Tibial nerve (tissue), 4 donors: ENCODE results near the gene SRSF1. TPM values are rescaled to one million over a fixed set of nuclear protein-coding genes. Genes with fewer than 3 reads are reported as not detected.
"Not testable (repeated sequence)": the region's sequence is repeated elsewhere in the genome, so short reads cannot be mapped to it uniquely, and the experiment has no call there.

Source experiments
- DNase-seq, 2 donors: peaks; one replicate each; pipeline ENCODE4 v3.0.0-alpha.2; 2019; ENCODE audit warnings: low spot score in 2 of 2
- H3K27ac ChIP-seq, 4 donors: fragments of 200-600 bp; sonication (generic) in 3 of 4; one replicate each; pipeline ENCODE4 v1.5.1; 2017 to 2019; ENCODE audit warnings: mild to moderate bottlenecking in 1 of 4
- H3K27me3 ChIP-seq, 2 donors: fragments of 200-600 bp; sonication (generic) in 1 of 2; one replicate each; pipeline versions ENCODE4 v1.5.1 to v1.6.0; 2017 to 2019
- H3K36me3 ChIP-seq, 3 donors: fragments of 200-600 bp; sonication (generic); one replicate each; pipeline ENCODE4 v1.5.1; 2018 to 2019
- H3K4me1 ChIP-seq, 4 donors: fragments of 200-600 bp; sonication (generic) in 3 of 4; one replicate each; pipeline ENCODE4 v1.5.1; 2017 to 2019
- H3K4me3 ChIP-seq, 4 donors: fragments of 200-600 bp; sonication (generic) in 3 of 4; one replicate each; pipeline ENCODE4 v1.5.1; 2017 to 2019; ENCODE audit warnings: mild to moderate bottlenecking in 1 of 4, moderate library complexity in 1 of 4
- H3K9me3 ChIP-seq, 4 donors: fragments of 200-600 bp; sonication (generic) in 3 of 4; one replicate each; pipeline ENCODE4 v1.5.1; 2017 to 2019
- EP300 ChIP-seq, 2 donors: sonication (generic); formaldehyde crosslinking; IDR thresholded peaks; one replicate each; pipeline ENCODE4 v1.6.1; 2017; ENCODE audit warnings: antibody characterized with exemption in 2 of 2, mild to moderate bottlenecking in 1 of 2
- POLR2A ChIP-seq, 2 donors: fragments of 450-650 bp; IDR thresholded peaks; one replicate each; pipeline ENCODE4 v1.6.1; 2017; ENCODE audit warnings: antibody characterized with exemption in 2 of 2, mild to moderate bottlenecking in 2 of 2, moderate library complexity in 2 of 2
- WGBS, 2 donors: methylation state at CpG; one replicate each; pipeline ENCODE4 v1.1.5; 2018; 5-methylcytosine and 5-hydroxymethylcytosine counted together
- total RNA-seq, 4 donors: library from RNA; depleted of rRNA; stranded (reverse); fragments of >200 nt; gene quantifications; one replicate each; pipeline ENCODE4 v1.1.0, GENCODE V29; 2016
- TF ChIP-seq, protein P1 (sequence below), 5 experiments: fragments of 200-600 bp in 3 of 5; fragments of 450-650 bp in 2 of 5; sonication (generic) in 3 of 5; IDR thresholded peaks; one replicate each; pipeline ENCODE4 v1.5.1; 2016 to 2019; ENCODE audit warnings: antibody characterized with exemption in 5 of 5, mild to moderate bottlenecking in 3 of 5, moderate library complexity in 2 of 5

Gene SRSF1
- total RNA-seq, 4 donors from 2014 or later = 92.4 to 173 (median 143) TPM

DNA sequence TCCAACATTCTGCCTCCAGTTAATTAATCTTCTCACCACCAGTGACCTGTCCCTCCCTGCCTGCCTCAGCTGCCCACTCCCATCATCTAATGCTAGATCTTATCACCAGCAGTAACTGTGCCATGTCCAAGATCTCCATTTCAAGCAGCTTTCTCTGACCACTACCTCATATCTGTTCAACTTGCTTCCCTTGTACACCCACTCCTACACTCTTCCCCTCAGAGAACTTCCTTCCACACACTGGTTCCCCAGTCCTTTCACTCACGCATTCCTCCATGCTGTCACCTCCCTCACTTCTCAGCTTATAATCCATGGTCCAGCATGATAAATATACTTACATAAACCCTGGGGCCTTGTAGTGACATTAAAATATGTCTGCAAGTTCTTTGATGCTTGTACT, 44.4 kb upstream of the SRSF1 start:
- H3K4me1 ChIP-seq = no peaks in the 10 kb centered on the region
- no peak overlapping the region for H3K4me3 ChIP-seq
- no peak for DNase-seq
- H3K36me3 ChIP-seq = no peaks in the 10 kb centered on the region
- peaks cover 0 to 3% of the 10 kb centered on the region in 2 donors for H3K27me3 ChIP-seq
- H3K9me3 ChIP-seq = no peaks in the 10 kb centered on the region
- H3K27ac ChIP-seq = no peak overlapping the region
- 86 to 88% methylated on average over 1 of the region's 1 CpG for WGBS, 2 donors
- TF ChIP-seq POLR2A (IDR thresholded peaks at IDR 0.05) (no peak), EP300 (IDR thresholded peaks at IDR 0.05) (no peak)
- TF ChIP-seq, protein P1, sequence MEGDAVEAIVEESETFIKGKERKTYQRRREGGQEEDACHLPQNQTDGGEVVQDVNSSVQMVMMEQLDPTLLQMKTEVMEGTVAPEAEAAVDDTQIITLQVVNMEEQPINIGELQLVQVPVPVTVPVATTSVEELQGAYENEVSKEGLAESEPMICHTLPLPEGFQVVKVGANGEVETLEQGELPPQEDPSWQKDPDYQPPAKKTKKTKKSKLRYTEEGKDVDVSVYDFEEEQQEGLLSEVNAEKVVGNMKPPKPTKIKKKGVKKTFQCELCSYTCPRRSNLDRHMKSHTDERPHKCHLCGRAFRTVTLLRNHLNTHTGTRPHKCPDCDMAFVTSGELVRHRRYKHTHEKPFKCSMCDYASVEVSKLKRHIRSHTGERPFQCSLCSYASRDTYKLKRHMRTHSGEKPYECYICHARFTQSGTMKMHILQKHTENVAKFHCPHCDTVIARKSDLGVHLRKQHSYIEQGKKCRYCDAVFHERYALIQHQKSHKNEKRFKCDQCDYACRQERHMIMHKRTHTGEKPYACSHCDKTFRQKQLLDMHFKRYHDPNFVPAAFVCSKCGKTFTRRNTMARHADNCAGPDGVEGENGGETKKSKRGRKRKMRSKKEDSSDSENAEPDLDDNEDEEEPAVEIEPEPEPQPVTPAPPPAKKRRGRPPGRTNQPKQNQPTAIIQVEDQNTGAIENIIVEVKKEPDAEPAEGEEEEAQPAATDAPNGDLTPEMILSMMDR (IDR thresholded peaks at IDR 0.05) = no peak

- TF ChIP-seq EP300 (IDR thresholded peaks at IDR 0.05) (no peak), POLR2A (IDR thresholded peaks at IDR 0.05) (no peak)
- TF ChIP-seq, protein P1 (IDR thresholded peaks at IDR 0.05) = no peak
- Histone ChIP-seq H3K4me1 (no peaks in the 10 kb centered on the region), H3K4me3 (no peak overlapping the region), H3K27me3 (peaks cover 0 to 3% of the 10 kb centered on the region in 2 donors), H3K9me3 (no peaks in the 10 kb centered on the region), H3K36me3 (no peaks in the 10 kb centered on the region), H3K27ac (no peak overlapping the region)
- WGBS, 2 donors = 89 to 97% methylated on average over 2 of the region's 2 CpGs
- no peak for DNase-seq
Observed at GRCh38 chr17:58050966-58051365, 43.9 kb upstream of the SRSF1 start.

- Histone ChIP-seq H3K9me3 (no peaks in the 10 kb centered on the region), H3K36me3 (no peaks in the 10 kb centered on the region), H3K27ac (no peak overlapping the region), H3K4me3 (no peak overlapping the region), H3K4me1 (no peaks in the 10 kb centered on the region), H3K27me3 (peaks cover 0 to 3% of the 10 kb centered on the region in 2 donors)
- TF ChIP-seq EP300 (IDR thresholded peaks at IDR 0.05) = no peak
- TF ChIP-seq, protein P1 (IDR thresholded peaks at IDR 0.05) = no peak
- TF ChIP-seq POLR2A (IDR thresholded peaks at IDR 0.05) = no peak
- no peak for DNase-seq
- WGBS, 2 donors = 88 to 89% methylated on average over 4 of the region's 4 CpGs
Observed at GRCh38 chr17:58049533-58049932, 42.5 kb upstream of the SRSF1 start.

DNA sequence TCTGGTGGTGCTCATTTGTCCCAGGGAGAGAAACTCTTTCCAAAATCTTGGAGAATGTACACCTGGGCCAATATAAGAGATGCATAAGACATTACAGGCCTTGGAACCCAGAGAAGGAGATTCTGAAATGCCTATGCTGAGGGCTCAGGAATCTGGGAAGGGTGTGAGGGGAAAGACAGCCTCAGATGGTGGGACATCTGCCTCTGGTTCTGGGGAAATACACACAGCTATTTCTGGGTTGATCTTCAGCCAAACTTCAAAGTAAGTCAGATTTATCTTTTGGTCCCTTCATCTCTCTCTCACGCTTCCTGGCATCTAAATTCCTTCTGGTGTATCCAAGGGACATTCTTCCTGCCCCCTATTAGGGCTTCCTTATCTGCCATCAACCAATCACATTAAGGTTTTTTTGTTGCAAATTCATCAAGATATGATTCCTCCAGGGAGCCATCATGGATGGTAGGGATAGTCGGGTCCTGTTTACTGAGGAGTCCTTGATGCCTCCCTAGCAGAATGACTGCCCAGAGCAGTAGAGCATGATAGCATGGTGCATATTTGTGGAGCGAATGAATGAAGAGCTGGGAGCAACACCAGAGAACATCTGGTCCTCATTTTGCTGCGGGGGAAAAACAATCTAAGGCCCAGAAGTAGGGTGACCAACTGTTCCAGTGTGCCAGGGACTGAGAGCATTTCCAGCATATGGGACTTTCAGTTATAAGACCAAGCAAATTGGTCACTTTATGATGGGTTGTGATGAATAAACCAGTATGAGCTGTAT, 40.5 kb upstream of the SRSF1 start:
- Histone ChIP-seq H3K27me3 (peaks cover 0 to 11% of the 10 kb centered on the region in 2 donors), H3K27ac (no peak overlapping the region), H3K9me3 (no peaks in the 10 kb centered on the region), H3K36me3 (no peaks in the 10 kb centered on the region), H3K4me3 (no peak overlapping the region), H3K4me1 (no peaks in the 10 kb centered on the region)
- TF ChIP-seq POLR2A (IDR thresholded peaks at IDR 0.05) (no peak), EP300 (IDR thresholded peaks at IDR 0.05) (no peak)
- TF ChIP-seq, protein P1 (IDR thresholded peaks at IDR 0.05) = no peak
- DNase-seq = no peak
- 67 to 69% methylated on average over 4 of the region's 4 CpGs for WGBS, 2 donors

- H3K27me3 ChIP-seq = peaks cover 0 to 18% of the 10 kb centered on the region in 2 donors
- H3K9me3 ChIP-seq = no peaks in the 10 kb centered on the region
- 43 to 49% methylated on average over 18 of the region's 18 CpGs for WGBS, 2 donors
Observed at GRCh38 chr17:58046239-58047094, 39.4 kb upstream of the SRSF1 start.

DNA sequence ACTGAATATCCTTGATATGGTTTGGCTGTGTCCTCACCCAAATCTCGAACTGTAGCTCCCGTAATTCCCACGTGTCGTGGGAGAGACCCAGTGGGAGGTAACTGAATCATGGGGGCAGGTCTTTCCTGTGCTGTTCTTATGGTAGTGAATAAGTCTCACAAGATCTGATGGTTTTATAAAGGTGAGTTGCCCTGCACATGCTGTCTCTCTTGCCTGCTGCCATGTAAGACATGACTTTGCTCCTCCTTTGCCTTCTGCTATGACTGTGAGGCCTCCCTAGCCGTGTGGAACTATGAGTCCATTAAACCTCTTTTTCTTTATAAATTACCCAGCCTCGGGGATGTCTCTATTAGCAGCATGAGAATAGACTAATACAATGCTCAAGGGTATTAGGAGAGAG, 37.2 kb upstream of the SRSF1 start:
- not testable (repeated sequence) for H3K4me1 ChIP-seq, DNase-seq, H3K36me3 ChIP-seq, H3K9me3 ChIP-seq, H3K4me3 ChIP-seq, H3K27ac ChIP-seq
- 82 to 87% methylated on average over 6 of the region's 6 CpGs for WGBS, 2 donors
- H3K27me3 ChIP-seq = peaks cover 0 to 18% of the 10 kb centered on the region in 2 donors

More at GRCh38 chr17:58046239-58047094, 39.4 kb upstream of the SRSF1 start:
- no peak for DNase-seq
- Histone ChIP-seq H3K27ac (no peak overlapping the region), H3K4me3 (no peak overlapping the region), H3K4me1 (no peaks in the 10 kb centered on the region), H3K36me3 (no peaks in the 10 kb centered on the region)
- no peak for TF ChIP-seq POLR2A (IDR thresholded peaks at IDR 0.05)
- TF ChIP-seq EP300 (IDR thresholded peaks at IDR 0.05) = no peak
- TF ChIP-seq, protein P1 (IDR thresholded peaks at IDR 0.05) = no peak
